Osteocyte (in vitro differentiated cells): ENCODE data around the gene PLEKHG2. TPM values are rescaled to one million over a fixed set of nuclear protein-coding genes. Genes with fewer than 3 reads are reported as not detected.
"Not testable (repeated sequence)": the region's sequence is repeated elsewhere in the genome, so short reads cannot be mapped to it uniquely, and the experiment has no call there.

Source experiments
- DNase-seq: peaks from one replicate; pipeline ENCODE4 v3.0.0; 2021; ENCODE audit warnings: mixed read lengths; ENCODE audit not compliant: unreplicated experiment; ENCODE audit errors: extremely low spot score
- H3K27ac Mint-ChIP-seq: one replicate; pipeline ENCODE4 v1.8.0; 2021; ENCODE audit warnings: mild to moderate bottlenecking, mixed read lengths; ENCODE audit not compliant: unreplicated experiment
- H3K27me3 Mint-ChIP-seq: one replicate; pipeline ENCODE4 v1.8.0; 2021; ENCODE audit warnings: mixed read lengths; ENCODE audit not compliant: unreplicated experiment
- H3K36me3 Mint-ChIP-seq: one replicate; pipeline ENCODE4 v1.8.0; 2021; ENCODE audit warnings: mixed read lengths; ENCODE audit not compliant: unreplicated experiment
- H3K4me1 Mint-ChIP-seq: one replicate; pipeline ENCODE4 v1.8.0; 2021; ENCODE audit warnings: mixed read lengths; ENCODE audit not compliant: unreplicated experiment
- H3K4me3 Mint-ChIP-seq: one replicate; pipeline ENCODE4 v1.8.0; 2021; ENCODE audit warnings: mild to moderate bottlenecking, moderate library complexity, mixed read lengths; ENCODE audit not compliant: unreplicated experiment
- H3K9me3 Mint-ChIP-seq: one replicate; pipeline ENCODE4 v1.8.0; 2021; ENCODE audit warnings: mixed read lengths; ENCODE audit not compliant: unreplicated experiment
- CTCF ChIP-seq: fragments of 200-600 bp; sonication (generic); IDR thresholded peaks from 2 replicates; pipeline ENCODE4 v1.5.0; 2021; ENCODE audit warnings: antibody characterized with exemption, mild to moderate bottlenecking, moderate library complexity
- total RNA-seq: library from RNA; stranded (reverse); gene quantifications from 2 replicates; pipeline ENCODE4 v1.2.1, GENCODE V29; 2021

Gene PLEKHG2
- total RNA-seq, 1 donor from 2014 or later: 150 TPM

DNA sequence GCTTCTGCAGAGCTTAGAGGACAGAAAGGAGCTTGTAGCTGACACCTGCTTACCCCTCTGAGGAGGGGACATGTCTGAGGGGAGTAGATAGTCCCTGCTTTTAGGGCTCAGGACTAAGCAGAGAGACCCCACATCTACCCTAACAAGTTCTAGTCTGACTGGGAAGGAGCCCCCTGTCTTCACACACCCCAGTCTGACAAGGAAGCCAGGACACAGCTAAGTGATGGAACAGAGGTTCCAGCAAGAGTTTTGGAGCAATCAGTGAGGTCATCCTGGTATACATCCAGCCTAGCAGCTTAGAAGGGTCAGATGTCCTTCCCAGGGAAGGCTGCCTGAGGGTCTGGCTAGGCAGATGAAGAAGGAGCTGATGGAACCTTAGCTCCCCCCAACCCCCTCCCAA, 36.5 kb upstream of the PLEKHG2 start:
- H3K27ac Mint-ChIP-seq: no peak overlapping the region
- H3K4me1 Mint-ChIP-seq: peaks cover 17% of the 10 kb centered on the region
- H3K36me3 Mint-ChIP-seq: peaks cover 48% of the 10 kb centered on the region

DNA sequence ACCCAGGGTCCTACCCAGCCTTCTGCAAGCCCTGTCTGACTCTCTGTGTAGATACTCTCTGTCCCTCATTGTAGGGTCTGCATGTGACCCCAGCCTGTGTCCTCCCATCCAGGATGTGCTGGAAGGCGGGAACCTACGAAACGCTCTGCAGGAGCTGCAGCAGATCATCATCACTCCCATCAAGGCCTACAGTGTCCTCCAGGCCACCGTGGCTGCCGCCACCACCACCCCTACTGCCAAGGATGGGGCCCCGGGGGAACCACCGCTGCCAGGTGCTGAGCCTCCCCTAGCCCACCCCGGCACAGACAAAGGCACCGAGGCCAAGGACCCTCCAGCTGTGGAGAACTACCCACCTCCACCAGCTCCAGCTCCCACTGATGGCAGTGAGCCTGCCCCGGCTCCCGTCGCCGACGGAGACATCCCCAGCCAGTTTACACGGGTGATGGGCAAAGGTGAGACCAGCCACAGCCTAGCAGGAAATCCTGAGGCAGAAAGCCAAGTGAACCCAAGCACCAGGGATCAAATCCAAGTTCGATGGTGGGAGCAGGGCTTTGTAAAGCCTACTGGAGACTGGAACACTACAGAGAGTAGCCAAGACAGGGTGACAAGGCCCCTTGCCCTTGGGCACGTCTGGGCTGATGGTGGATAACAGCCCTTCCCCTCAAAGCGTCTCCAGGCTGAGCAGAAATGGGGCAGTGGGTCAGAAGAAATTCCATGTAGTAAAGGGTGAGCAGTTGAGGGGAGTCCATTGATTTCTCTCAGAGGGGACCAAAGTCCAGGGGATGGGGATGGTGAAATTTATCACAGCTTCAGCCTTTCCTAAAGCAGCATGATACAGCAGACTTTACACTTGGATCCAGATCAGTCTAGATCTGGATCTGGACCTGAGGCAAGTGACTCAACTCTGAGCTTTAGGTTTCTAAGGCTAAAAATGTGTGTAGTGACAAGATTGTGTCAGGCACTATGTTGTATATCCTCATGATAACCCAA, 34.8 kb upstream of the PLEKHG2 start:
- TF ChIP-seq CTCF: no peak
- Mint-ChIP-seq H3K36me3 (peaks cover 54% of the 10 kb centered on the region), H3K9me3 (no peaks in the 10 kb centered on the region), H3K4me1 (peaks cover 7% of the 10 kb centered on the region), H3K27me3 (no peaks in the 10 kb centered on the region), H3K27ac (no peak overlapping the region), H3K4me3 (no peak overlapping the region)
- DNase-seq: no peak

More for the DNA sequence above, 36.5 kb upstream of the PLEKHG2 start:
- no peak overlapping the region for H3K4me3 Mint-ChIP-seq
- DNase-seq: no peak
- H3K9me3 Mint-ChIP-seq: no peaks in the 10 kb centered on the region
- no peaks in the 10 kb centered on the region for H3K27me3 Mint-ChIP-seq
- TF ChIP-seq CTCF: no peak

GRCh38 chr19:39379366-39379765, 33.1 kb upstream of the PLEKHG2 start:
- peaks cover 51% of the 10 kb centered on the region for H3K36me3 Mint-ChIP-seq
- not testable (repeated sequence) for H3K4me1 Mint-ChIP-seq, H3K27ac Mint-ChIP-seq, DNase-seq, H3K4me3 Mint-ChIP-seq, H3K27me3 Mint-ChIP-seq, H3K9me3 Mint-ChIP-seq

- Mint-ChIP-seq H3K27me3 (no peaks in the 10 kb centered on the region), H3K27ac (no peak overlapping the region), H3K4me3 (no peak overlapping the region), H3K9me3 (no peaks in the 10 kb centered on the region), H3K36me3 (peaks cover 48% of the 10 kb centered on the region), H3K4me1 (no peaks in the 10 kb centered on the region)
- TF ChIP-seq CTCF: no peak
- no peak for DNase-seq
Measured at GRCh38 chr19:39379865-39380396, 32.5 kb upstream of the PLEKHG2 start.

DNA sequence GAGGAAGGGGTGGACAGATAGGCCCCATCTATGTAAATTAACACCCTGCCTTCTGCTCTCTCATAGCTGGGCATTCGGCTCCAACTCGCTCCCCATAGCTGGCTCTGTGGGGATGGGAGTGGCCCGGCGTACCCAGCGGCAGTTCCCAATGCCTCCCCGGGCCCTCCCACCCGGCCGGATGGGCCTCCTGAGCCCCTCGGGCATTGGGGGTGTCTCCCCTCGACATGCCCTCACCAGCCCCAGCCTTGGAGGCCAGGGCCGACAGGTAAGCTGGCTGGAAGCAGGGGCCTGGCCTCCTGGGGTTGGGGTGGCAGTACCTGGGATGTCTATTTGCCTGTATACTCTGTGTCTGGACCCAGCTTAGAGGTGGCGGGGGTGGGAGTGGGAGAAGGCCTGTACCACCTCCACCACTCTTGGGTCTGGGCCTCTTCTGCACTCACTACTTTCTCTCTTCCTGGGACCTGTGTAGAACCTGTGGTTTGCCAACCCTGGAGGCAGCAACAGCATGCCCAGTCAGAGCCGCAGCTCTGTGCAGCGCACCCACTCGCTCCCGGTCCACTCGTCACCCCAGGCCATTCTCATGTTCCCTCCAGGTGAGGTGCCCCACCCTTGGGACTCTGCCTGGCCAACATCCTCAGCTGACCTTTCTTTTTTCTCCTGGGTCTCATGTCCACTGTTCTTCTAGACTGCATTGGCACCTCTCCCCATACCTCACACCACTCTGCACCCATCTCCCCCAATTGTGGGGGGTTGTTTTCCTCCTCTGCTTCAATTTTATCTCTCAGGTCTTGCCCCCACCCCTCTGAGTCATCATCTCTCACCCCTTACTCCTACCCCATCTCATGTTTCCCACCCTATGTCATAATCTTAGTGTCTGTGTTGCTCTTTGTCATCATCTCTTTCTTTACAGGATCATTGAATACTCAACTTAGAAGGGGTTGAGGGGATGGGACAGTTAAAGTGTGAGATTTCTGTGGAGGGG, 31.7 kb upstream of the PLEKHG2 start:
- Mint-ChIP-seq H3K4me3 (no peak overlapping the region), H3K9me3 (no peaks in the 10 kb centered on the region), H3K27me3 (no peaks in the 10 kb centered on the region), H3K36me3 (peaks cover 44% of the 10 kb centered on the region), H3K27ac (no peak overlapping the region), H3K4me1 (no peaks in the 10 kb centered on the region)
- TF ChIP-seq CTCF: no peak
- no peak for DNase-seq
